Neural crest cell (in vitro differentiated cells): Measurements from ENCODE around the gene ALK. TPM values are rescaled to one million over a fixed set of nuclear protein-coding genes. Genes with fewer than 3 reads are reported as not detected.

Experiments used
- DNase-seq: peaks from one replicate; pipeline ENCODE4 v3.0.0; 2021; ENCODE audit warnings: low read depth, mixed read lengths, low spot score
- H3K27ac Mint-ChIP-seq: one replicate; pipeline ENCODE4 v1.8.0; 2021; ENCODE audit warnings: mild to moderate bottlenecking, mixed read lengths; ENCODE audit not compliant: unreplicated experiment
- H3K27me3 Mint-ChIP-seq: 2 replicates; pipeline ENCODE4 v1.8.0; 2021; ENCODE audit warnings: low read depth, mild to moderate bottlenecking, mixed read lengths
- H3K36me3 Mint-ChIP-seq: 2 replicates; pipeline ENCODE4 v1.8.0; 2021; ENCODE audit warnings: low read depth, mild to moderate bottlenecking, mixed read lengths
- H3K4me1 Mint-ChIP-seq: 2 replicates; pipeline ENCODE4 v1.8.0; 2021; ENCODE audit warnings: mixed read lengths
- H3K4me3 Mint-ChIP-seq: one replicate; pipeline ENCODE4 v1.8.0; 2021; ENCODE audit warnings: mild to moderate bottlenecking, mixed read lengths
- H3K9me3 Mint-ChIP-seq: 2 replicates; pipeline ENCODE4 v1.8.0; 2021; ENCODE audit warnings: mixed read lengths
- total RNA-seq: library from RNA; stranded (reverse); gene quantifications from 2 replicates; pipeline ENCODE4 v1.2.1, GENCODE V29; 2021
- TF ChIP-seq, protein P1 (sequence below): fragments of 200-600 bp; sonication (generic); conservative IDR thresholded peaks from 2 replicates; pipeline ENCODE4 v1.5.0; 2021; ENCODE audit warnings: antibody characterized with exemption, mild to moderate bottlenecking

Gene ALK
- total RNA-seq, 1 donor from 2014 or later, result 2.0 TPM

DNA sequence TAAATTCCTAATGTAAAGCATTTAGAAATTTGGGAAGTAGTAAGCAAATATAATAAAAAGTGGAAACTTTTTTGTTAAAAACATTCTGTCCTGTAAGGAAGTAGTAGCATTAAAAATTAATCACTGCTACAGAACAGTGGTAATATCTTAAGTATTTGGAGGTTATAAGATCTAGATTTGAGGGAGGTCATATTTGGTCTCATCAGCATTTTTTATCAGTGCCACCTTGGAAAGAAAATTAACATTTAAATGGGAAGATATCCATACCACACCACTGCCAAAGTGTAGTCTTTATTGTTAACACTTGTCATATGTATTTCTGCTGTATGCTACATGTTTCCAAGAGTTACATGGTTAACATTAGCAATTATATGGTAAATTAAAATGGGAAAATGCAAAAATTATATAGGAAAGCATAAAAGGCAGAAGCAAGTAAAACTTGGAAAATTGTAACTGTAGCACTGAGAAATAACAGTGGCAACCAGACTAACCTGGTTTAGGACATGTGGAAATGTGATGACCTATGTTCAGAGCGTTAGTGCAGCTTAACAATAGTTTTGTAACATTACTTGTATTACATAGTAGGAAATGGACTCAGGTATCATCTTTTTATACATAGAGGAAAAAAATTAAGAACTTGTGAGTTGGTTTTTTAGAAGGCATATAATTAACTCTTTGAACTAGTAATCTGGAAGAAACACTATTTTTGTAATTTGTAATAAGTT, 759.0 kb downstream of the ALK start:
- DNase-seq, result no peak
- Mint-ChIP-seq H3K36me3 (peaks cover 5% of the 10 kb centered on the region), H3K27ac (no peak overlapping the region), H3K4me1 (no peaks in the 10 kb centered on the region), H3K27me3 (no peaks in the 10 kb centered on the region), H3K9me3 (no peaks in the 10 kb centered on the region), H3K4me3 (no peak overlapping the region)
- TF ChIP-seq, protein P1, sequence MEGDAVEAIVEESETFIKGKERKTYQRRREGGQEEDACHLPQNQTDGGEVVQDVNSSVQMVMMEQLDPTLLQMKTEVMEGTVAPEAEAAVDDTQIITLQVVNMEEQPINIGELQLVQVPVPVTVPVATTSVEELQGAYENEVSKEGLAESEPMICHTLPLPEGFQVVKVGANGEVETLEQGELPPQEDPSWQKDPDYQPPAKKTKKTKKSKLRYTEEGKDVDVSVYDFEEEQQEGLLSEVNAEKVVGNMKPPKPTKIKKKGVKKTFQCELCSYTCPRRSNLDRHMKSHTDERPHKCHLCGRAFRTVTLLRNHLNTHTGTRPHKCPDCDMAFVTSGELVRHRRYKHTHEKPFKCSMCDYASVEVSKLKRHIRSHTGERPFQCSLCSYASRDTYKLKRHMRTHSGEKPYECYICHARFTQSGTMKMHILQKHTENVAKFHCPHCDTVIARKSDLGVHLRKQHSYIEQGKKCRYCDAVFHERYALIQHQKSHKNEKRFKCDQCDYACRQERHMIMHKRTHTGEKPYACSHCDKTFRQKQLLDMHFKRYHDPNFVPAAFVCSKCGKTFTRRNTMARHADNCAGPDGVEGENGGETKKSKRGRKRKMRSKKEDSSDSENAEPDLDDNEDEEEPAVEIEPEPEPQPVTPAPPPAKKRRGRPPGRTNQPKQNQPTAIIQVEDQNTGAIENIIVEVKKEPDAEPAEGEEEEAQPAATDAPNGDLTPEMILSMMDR, result no peak

GRCh38 chr2:29160184-29160583, 761.2 kb downstream of the ALK start:
- Mint-ChIP-seq H3K4me3 (no peak overlapping the region), H3K9me3 (no peaks in the 10 kb centered on the region), H3K36me3 (peaks cover 5% of the 10 kb centered on the region), H3K27ac (no peak overlapping the region), H3K27me3 (no peaks in the 10 kb centered on the region), H3K4me1 (no peaks in the 10 kb centered on the region)
- TF ChIP-seq, protein P1, result no peak
- DNase-seq, result no peak

- Mint-ChIP-seq H3K27me3 (no peaks in the 10 kb centered on the region), H3K4me1 (no peaks in the 10 kb centered on the region), H3K27ac (no peak overlapping the region), H3K36me3 (peaks cover 14% of the 10 kb centered on the region), H3K9me3 (no peaks in the 10 kb centered on the region), H3K4me3 (no peak overlapping the region)
- no peak for DNase-seq
- TF ChIP-seq, protein P1, result no peak
Measured at GRCh38 chr2:29159125-29159524, 762.3 kb downstream of the ALK start.

GRCh38 chr2:29157131-29157530, 764.3 kb downstream of the ALK start:
- Mint-ChIP-seq H3K4me3 (no peak overlapping the region), H3K36me3 (peaks cover 28% of the 10 kb centered on the region), H3K9me3 (no peaks in the 10 kb centered on the region), H3K27ac (no peak overlapping the region), H3K4me1 (no peaks in the 10 kb centered on the region), H3K27me3 (no peaks in the 10 kb centered on the region)
- TF ChIP-seq, protein P1, result no peak
- no peak for DNase-seq

DNA sequence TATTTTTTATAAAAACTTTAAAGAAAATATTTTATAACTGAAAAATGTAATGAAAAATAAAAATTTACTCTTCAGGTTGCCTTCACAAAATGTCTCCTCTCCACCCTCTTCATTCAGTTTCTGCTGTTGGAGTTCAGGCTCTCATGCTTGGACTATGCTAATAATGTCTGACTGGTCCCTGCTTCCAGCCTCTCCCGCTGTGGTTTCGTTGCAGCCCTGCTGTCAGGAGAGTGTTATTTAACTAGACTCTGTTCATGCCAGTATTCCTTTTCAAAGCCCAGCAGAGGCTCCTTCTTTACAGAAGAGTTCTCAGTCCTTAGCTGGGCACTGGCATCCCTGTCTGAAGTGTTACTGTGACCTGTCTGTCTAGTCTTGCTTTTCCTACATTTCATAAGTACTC, 765.8 kb downstream of the ALK start:
- no peak for DNase-seq

More for the DNA sequence above, 765.8 kb downstream of the ALK start:
- Mint-ChIP-seq H3K4me3 (no peak overlapping the region), H3K9me3 (no peaks in the 10 kb centered on the region), H3K27ac (no peak overlapping the region), H3K27me3 (no peaks in the 10 kb centered on the region), H3K4me1 (no peaks in the 10 kb centered on the region), H3K36me3 (peaks cover 31% of the 10 kb centered on the region)
- TF ChIP-seq, protein P1, result no peak
